IMR-90 (cell line): ENCODE measurements around the gene NCAM1. TPM values are rescaled to one million over a fixed set of nuclear protein-coding genes. Genes with fewer than 3 reads are reported as not detected.

Source experiments
- ATAC-seq: fragments of 200-7000 bp; cut with Tn5 transposase; 2 replicates; pipeline ENCODE4 v1.9.1; 2020; ENCODE audit warnings: low read depth, mild to moderate bottlenecking, moderate library complexity
- BruUV-seq: library from RNA; stranded (reverse); fragments of 400-500 nt; replicated peaks from 2 replicates; lab custom pipeline; 2021; lab: Mats Ljungman, UMichigan
- CTCF ChIA-PET: fragments of 300-600 bp; formaldehyde crosslinking; extraction: SDS; loops from one replicate; lab custom pipeline; 2021; ENCODE audit warnings: antibody characterized with exemption; lab: Yijun Ruan, JAX
- POLR2A ChIA-PET: fragments of 300-600 bp; sonication (Branson Sonifier 250); formaldehyde crosslinking; loops from one replicate; lab custom pipeline; 2022; ENCODE audit warnings: antibody characterized with exemption; ENCODE audit not compliant: unreplicated experiment; lab: Charles Lee
- DNase-seq: peaks from one replicate; pipeline ENCODE4 v3.0.0; 2013
- H2AFZ ChIP-seq: replicated peaks from 2 replicates; pipeline ENCODE3; 2013; ENCODE audit warnings: low read length, mild to moderate bottlenecking; ENCODE audit not compliant: poor library complexity
- H2AK5ac ChIP-seq: 2 replicates; pipeline ENCODE4 v1.6.1; 2013; ENCODE audit warnings: low read depth, low read length, inconsistent platforms
- H2AK9ac ChIP-seq: replicated peaks from 2 replicates; pipeline ENCODE3; 2013; ENCODE audit warnings: mild to moderate bottlenecking, low read depth, low read length, moderate library complexity; ENCODE audit not compliant: poor library complexity
- H2BK120ac ChIP-seq: 2 replicates; pipeline ENCODE4 v1.6.1; 2013; ENCODE audit warnings: low read depth, low read length, inconsistent platforms
- H2BK15ac ChIP-seq: 3 replicates; pipeline ENCODE4 v1.6.1; 2013; ENCODE audit warnings: low read depth, low read length, inconsistent platforms
- H2BK20ac ChIP-seq: 2 replicates; pipeline ENCODE4 v1.6.1; 2013; ENCODE audit warnings: low read depth, mild to moderate bottlenecking, inconsistent platforms, low read length, moderate library complexity
- H2BK5ac ChIP-seq: 2 replicates; pipeline ENCODE4 v1.6.1; 2013; ENCODE audit warnings: mild to moderate bottlenecking, low read depth, low read length, inconsistent platforms; ENCODE audit not compliant: poor library complexity, severe bottlenecking
- H3K14ac ChIP-seq: replicated peaks from 2 replicates; pipeline ENCODE4 v1.6.1; 2013; ENCODE audit warnings: low read depth, low read length, inconsistent platforms
- H3K18ac ChIP-seq: 2 replicates; pipeline ENCODE4 v1.6.1; 2013; ENCODE audit warnings: low read depth, low read length, control low read depth
- H3K23ac ChIP-seq: 2 replicates; pipeline ENCODE4 v1.6.1; 2013; ENCODE audit warnings: low read depth, low read length, inconsistent platforms
- H3K27ac ChIP-seq: 2 replicates; pipeline ENCODE4 v1.5.1; 2013; ENCODE audit warnings: mild to moderate bottlenecking, control low read depth, low read length; ENCODE audit not compliant: insufficient read depth
- H3K27me3 ChIP-seq: 2 replicates; pipeline ENCODE4 v1.6.1; 2013; ENCODE audit warnings: low read length; ENCODE audit not compliant: control insufficient read depth, insufficient read depth
- H3K36me3 ChIP-seq: 2 replicates; pipeline ENCODE4 v1.6.1; 2013; ENCODE audit warnings: low read length, mixed read lengths; ENCODE audit not compliant: control insufficient read depth, insufficient read depth
- H3K4ac ChIP-seq: 2 replicates; pipeline ENCODE4 v1.6.1; 2013; ENCODE audit warnings: low read depth, low read length, inconsistent platforms
- H3K4me1 ChIP-seq: 2 replicates; pipeline ENCODE4 v1.6.1; 2013; ENCODE audit warnings: low read length, mixed read lengths; ENCODE audit not compliant: control insufficient read depth, insufficient read depth
- H3K4me2 ChIP-seq: 2 replicates; pipeline ENCODE4 v1.6.1; 2013; ENCODE audit warnings: low read depth, mild to moderate bottlenecking, control low read depth, low read length, moderate library complexity
- H3K4me3 ChIP-seq: 2 replicates; pipeline ENCODE4 v1.5.1; 2013; ENCODE audit warnings: low read depth, mild to moderate bottlenecking, control low read depth, low read length, moderate library complexity; ENCODE audit not compliant: insufficient read depth
- H3K56ac ChIP-seq: 2 replicates; pipeline ENCODE4 v1.6.1; 2013; ENCODE audit warnings: low read length, inconsistent platforms; ENCODE audit not compliant: insufficient read depth; ENCODE audit errors: extremely low read depth
- H3K79me1 ChIP-seq, 2 experiments: 2 replicates each; pipeline ENCODE4 v1.6.1; 2013; ENCODE audit warnings: low read length in 2 of 2, inconsistent platforms in 1 of 2, low read depth in 1 of 2
- H3K9ac ChIP-seq: 2 replicates; pipeline ENCODE4 v1.6.1; 2013; ENCODE audit warnings: low read depth, low read length, control low read depth
- H3K9me1 ChIP-seq: 2 replicates; pipeline ENCODE4 v1.6.1; 2013; ENCODE audit warnings: low read length, inconsistent platforms; ENCODE audit not compliant: insufficient read depth
- H3K9me3 ChIP-seq: 2 replicates; pipeline ENCODE4 v1.6.1; 2013; ENCODE audit warnings: low read length; ENCODE audit not compliant: control insufficient read depth, insufficient read depth
- H4K20me1 ChIP-seq: 2 replicates; pipeline ENCODE4 v1.6.1; 2013; ENCODE audit warnings: low read length, inconsistent platforms; ENCODE audit not compliant: insufficient read depth
- H4K5ac ChIP-seq: 2 replicates; pipeline ENCODE4 v1.6.1; 2013; ENCODE audit warnings: mild to moderate bottlenecking, low read depth, low read length, control low read depth
- H4K8ac ChIP-seq, 2 experiments: 2 replicates each; pipeline ENCODE4 v1.6.1; 2013; ENCODE audit warnings: low read depth in 2 of 2, low read length in 2 of 2, control low read depth in 1 of 2, inconsistent platforms in 1 of 2
- H4K91ac ChIP-seq: 2 replicates; pipeline ENCODE4 v1.6.1; 2013; ENCODE audit warnings: low read depth, low read length, inconsistent platforms; ENCODE audit not compliant: insufficient read depth
- BHLHE40 ChIP-seq: fragments of 150-350 bp; IDR thresholded peaks from 2 replicates; pipeline ENCODE4 v1.6.1; 2016; ENCODE audit warnings: mild to moderate bottlenecking, low read depth, low read length
- FOS ChIP-seq: fragments of 150-350 bp; IDR thresholded peaks from 2 replicates; pipeline ENCODE4 v1.6.1; 2016; ENCODE audit warnings: low read depth, low read length
- MAFK ChIP-seq: IDR thresholded peaks from 2 replicates; pipeline ENCODE4 v1.6.1; 2012; ENCODE audit warnings: low read depth, low read length, improper control_type of control experiment
- MAZ ChIP-seq: IDR thresholded peaks from 2 replicates; pipeline ENCODE4 v1.6.1; 2012; ENCODE audit warnings: low read depth, mild to moderate bottlenecking, low read length, improper control_type of control experiment, moderate library complexity, borderline replicate concordance
- MXI1 ChIP-seq: IDR thresholded peaks from 2 replicates; pipeline ENCODE4 v1.6.1; 2012; ENCODE audit warnings: low read depth, mild to moderate bottlenecking, low read length, moderate library complexity, borderline replicate concordance
- POLR2A ChIP-seq: IDR thresholded peaks from 2 replicates; pipeline ENCODE4 v1.6.1; 2012; ENCODE audit warnings: mild to moderate bottlenecking, low read depth, low read length
- RAD21 ChIP-seq: IDR thresholded peaks from 2 replicates; pipeline ENCODE4 v1.6.1; 2012; ENCODE audit warnings: low read length, improper control_type of control experiment
- RCOR1 ChIP-seq: IDR thresholded peaks from 2 replicates; pipeline ENCODE4 v1.6.1; 2012; ENCODE audit warnings: mild to moderate bottlenecking, low read length, improper control_type of control experiment; ENCODE audit not compliant: insufficient replicate concordance
- RFX5 ChIP-seq: IDR thresholded peaks from 2 replicates; pipeline ENCODE4 v1.8.0; 2012; ENCODE audit warnings: low read depth, mild to moderate bottlenecking, low read length, moderate library complexity
- SMC3 ChIP-seq: fragments of 150-350 bp; IDR thresholded peaks from 2 replicates; pipeline ENCODE4 v1.6.1; 2016; ENCODE audit warnings: low read depth, mild to moderate bottlenecking, antibody characterized with exemption, low read length, moderate library complexity
- USF2 ChIP-seq: fragments of 150-350 bp; IDR thresholded peaks from 2 replicates; pipeline ENCODE4 v1.6.1; 2017; ENCODE audit warnings: mild to moderate bottlenecking, antibody characterized with exemption, low read length, low read depth
- WGBS, 2 experiments: methylation state at CpG; one replicate each; pipeline versions ENCODE4 v1.1.5 to v1.1.7; 2013; ENCODE audit warnings: missing lambda C conversion rate in 2 of 2; ENCODE audit not compliant: insufficient read length in 1 of 2; ENCODE audit errors: extremely low coverage in 2 of 2; 5-methylcytosine and 5-hydroxymethylcytosine counted together
- dilution Hi-C: fragments of 300-500 bp; cut with HindIII; formaldehyde crosslinking; loops from one replicate; pipeline ENCODE4 v1.14.3; 2018; ENCODE audit warnings: low sequenced_read_pairs; ENCODE audit not compliant: unreplicated experiment
- in situ Hi-C: fragments of 300-500 bp; cut with MboI; formaldehyde crosslinking; loops from 3 replicates; pipeline ENCODE4 v1.14.3; 2019; ENCODE audit warnings: low sequenced_read_pairs, inconsistent platforms, mixed read lengths
- intact Hi-C: fragments of 100-400 bp; cut with micrococcal nuclease; formaldehyde crosslinking; loops from 2 replicates; pipeline ENCODE4 v1.10.0; 2022
- polyA plus RNA-seq, 3 experiments: library from polyadenylated mRNA; depleted of rRNA; stranded (reverse); fragments of >200 nt; gene quantifications; 2 replicates each; pipeline ENCODE4 v1.2.3, GENCODE V29; 2012; ENCODE audit warnings: low replicate concordance in 1 of 3
- total RNA-seq: library from RNA; depleted of rRNA; stranded (reverse); fragments of >200 nt; gene quantifications from 2 replicates; pipeline ENCODE4 v1.2.3, GENCODE V29; 2012
- TF ChIP-seq, protein P1 (sequence below): fragments of 150-350 bp; IDR thresholded peaks from 2 replicates; pipeline ENCODE4 v1.6.1; 2016; ENCODE audit warnings: low read depth, mild to moderate bottlenecking, low read length, moderate library complexity, borderline replicate concordance

NCAM1 gene
- total and polyA plus RNA-seq, 2 of the 4 experiments (the other 2 are of a cell fraction), result 0.09 to 0.18 TPM

- POLR2A ChIA-PET, result no interaction called here
- H3K9ac ChIP-seq, result no peak overlapping the region
- no peak overlapping the region for H3K4ac ChIP-seq
- no TSS peak for BruUV-seq
- intact Hi-C loops, result no loop called here
- no peaks in the 10 kb centered on the region for H3K9me1 ChIP-seq
- CTCF ChIA-PET, result no interaction called here
- peaks cover 2% of the 10 kb centered on the region; the same call in 1 of the 2 replicates for H3K9me3 ChIP-seq
- no peak overlapping the region for H2BK15ac ChIP-seq
- no peak overlapping the region for H2BK5ac ChIP-seq
- H3K4me2 ChIP-seq, result no peak overlapping the region
- no peak overlapping the region for H4K8ac ChIP-seq
- H3K4me3 ChIP-seq, result no peak overlapping the region
- H3K27me3 ChIP-seq, result no peaks in the 10 kb centered on the region
- no peaks in the 10 kb centered on the region for H3K4me1 ChIP-seq
- H3K79me1 ChIP-seq, result no peaks in the 10 kb centered on the region
- WGBS, 2 experiments, result no CpG with 5 or more reads among the region's 4 CpGs
- no peak overlapping the region for H2BK120ac ChIP-seq
- H2BK20ac ChIP-seq, result no peak overlapping the region
- no peak overlapping the region for H3K18ac ChIP-seq
- H2AFZ ChIP-seq, result no peak overlapping the region
- H3K56ac ChIP-seq, result no peak overlapping the region
- no peak overlapping the region for H4K91ac ChIP-seq
- H3K27ac ChIP-seq, result no peak overlapping the region
- H3K36me3 ChIP-seq, result no peaks in the 10 kb centered on the region
- H2AK9ac ChIP-seq, result no peak overlapping the region
- H4K20me1 ChIP-seq, result no peaks in the 10 kb centered on the region
- in situ Hi-C loops, result no loop called here
- dilution Hi-C loops, result no loop called here
- H3K14ac ChIP-seq, result no peak overlapping the region
- no peak overlapping the region for H2AK5ac ChIP-seq
- DNase-seq, result no peak
- H4K5ac ChIP-seq, result no peak overlapping the region
- TF ChIP-seq RCOR1, result no peak
- no peak for TF ChIP-seq FOS
- TF ChIP-seq, protein P1, sequence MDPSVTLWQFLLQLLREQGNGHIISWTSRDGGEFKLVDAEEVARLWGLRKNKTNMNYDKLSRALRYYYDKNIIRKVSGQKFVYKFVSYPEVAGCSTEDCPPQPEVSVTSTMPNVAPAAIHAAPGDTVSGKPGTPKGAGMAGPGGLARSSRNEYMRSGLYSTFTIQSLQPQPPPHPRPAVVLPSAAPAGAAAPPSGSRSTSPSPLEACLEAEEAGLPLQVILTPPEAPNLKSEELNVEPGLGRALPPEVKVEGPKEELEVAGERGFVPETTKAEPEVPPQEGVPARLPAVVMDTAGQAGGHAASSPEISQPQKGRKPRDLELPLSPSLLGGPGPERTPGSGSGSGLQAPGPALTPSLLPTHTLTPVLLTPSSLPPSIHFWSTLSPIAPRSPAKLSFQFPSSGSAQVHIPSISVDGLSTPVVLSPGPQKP, result no peak
- TF ChIP-seq MAZ, result no peak
- TF ChIP-seq RFX5, result no peak
- no peak for TF ChIP-seq USF2
- TF ChIP-seq SMC3, result no peak
- no peak for TF ChIP-seq RAD21
- TF ChIP-seq BHLHE40, result no peak
- TF ChIP-seq MXI1, result no peak
- no peak for TF ChIP-seq MAFK
- no peak for TF ChIP-seq POLR2A
- no peak overlapping the region for H3K23ac ChIP-seq
- ATAC-seq, result no peak
Observed at GRCh38 chr11:113151521-113151920, 190.3 kb downstream of the NCAM1 start.
